CD4-positive, alpha-beta T cell treated with Interferon alpha-2 for 1 hour (primary cell): ENCODE data around the gene CPT1B.

Source experiments
- DNase-seq, 2 donors: peaks; one replicate each; pipeline ENCODE4 v3.0.0-alpha.2; 2020 to 2022

Gene CPT1B

DNA sequence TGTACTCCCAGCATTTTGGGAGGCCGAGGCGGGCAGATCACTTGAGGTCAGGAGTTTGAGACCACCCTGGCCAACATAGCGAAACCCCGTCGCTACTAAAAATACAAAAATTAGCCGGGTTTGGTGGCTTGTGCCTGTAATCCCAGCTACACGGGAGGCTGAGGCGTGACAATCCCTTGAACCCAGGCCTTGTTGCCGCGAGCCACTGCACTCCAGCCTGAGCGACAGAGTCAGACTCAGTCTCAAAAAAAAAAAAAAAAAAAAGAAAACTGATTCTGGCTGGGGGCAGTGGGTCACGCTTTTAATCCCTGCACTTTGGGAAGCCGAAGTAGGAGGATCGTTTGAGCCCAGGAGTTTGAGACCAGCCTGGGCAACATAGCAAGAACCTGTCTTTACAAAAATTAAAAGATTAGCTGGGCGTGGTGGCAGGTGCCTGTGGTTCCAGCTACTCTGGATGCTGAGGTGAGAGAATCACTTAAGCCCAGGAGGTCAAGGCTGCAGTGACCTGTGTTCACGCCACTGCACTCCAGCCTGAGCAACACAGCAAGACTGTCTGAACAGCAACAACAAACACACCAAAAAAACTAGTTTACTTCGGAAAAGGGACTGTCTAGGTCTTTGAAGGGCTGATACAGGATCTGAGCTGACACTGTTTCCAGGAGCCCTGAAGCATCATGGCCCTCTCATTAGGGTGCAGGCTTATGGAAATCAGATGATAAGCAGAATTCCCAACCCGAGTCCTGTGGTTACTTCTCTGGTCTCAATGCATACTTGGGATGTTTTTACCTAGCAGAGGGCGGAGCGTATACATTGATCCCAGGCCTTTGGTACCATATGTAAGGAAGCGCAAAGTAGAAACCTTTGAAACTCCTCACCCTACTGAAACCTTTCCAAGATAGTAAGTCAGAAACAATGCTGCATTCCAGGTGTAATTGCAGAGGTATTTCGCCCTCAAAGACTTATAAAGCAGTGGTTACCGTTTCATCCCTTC is 6.2 kb upstream of the CPT1B start:
- DNase-seq = no peak

DNA sequence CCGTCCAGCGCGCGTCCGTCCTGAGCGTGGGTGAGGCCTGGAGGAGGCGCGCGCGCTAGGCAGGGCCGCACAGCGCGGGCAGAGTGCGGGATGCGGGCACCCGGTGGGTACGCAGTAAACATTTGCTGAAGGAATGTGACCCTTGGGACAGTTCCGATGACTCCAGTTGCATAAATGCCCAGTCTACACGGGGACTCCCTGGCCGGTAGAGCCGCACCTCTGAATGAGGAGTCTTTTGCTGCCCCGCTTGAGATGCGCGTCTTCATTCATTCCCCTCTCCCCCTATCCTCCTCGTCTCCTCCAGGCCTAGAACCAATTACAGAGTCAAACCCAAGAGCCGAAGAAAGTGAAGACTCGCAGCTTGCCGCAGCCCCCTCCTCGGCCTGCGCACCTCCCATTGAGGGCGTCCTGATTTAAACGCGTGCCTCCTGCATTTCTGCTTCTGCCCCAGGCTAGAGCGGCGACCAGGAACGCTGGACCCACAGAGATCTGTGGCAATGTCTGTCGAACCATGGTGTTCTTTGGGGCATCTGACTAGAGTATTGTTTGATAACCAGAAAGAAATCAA is 5.2 kb upstream of the CPT1B start:
- no peak for DNase-seq

DNA sequence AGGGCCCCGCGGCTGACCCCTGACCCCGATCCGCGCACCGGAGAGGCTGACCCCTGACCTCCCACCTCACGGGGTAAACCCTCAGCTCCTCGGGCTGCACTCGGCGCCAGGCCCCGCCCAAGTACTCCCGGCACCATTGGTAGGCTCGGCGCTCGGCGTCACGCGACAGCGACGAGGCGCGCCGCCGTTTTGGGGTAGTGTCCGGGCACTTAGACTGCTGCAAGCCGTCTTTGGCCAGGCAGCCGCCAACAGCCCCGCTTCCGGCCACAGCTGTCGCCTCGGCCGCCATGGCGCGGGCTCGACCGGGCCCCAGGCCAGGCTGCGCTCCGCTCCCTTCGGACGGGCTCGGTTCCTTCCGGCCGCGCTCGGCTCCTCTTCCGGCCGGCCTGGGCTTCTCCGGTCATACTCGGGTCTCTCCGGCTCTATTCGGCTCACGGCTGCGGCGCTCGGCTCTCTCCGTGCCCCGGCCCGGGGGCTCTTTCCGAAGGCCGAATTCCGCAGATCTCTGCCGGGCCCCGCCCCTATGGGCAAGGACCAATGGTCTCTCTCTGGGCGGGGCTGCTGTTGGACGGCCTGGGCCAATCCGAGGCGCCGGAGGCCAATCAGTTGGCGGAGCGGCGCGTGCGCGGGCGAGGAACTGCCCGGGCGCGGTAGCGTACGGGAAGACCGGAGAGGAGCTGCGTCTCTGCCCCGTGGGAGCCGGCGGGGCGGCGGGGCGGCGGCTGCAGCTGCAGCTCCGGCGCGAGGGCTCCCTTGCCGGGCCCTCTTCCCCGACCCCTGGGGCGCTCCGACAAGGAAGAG is 4.5 kb upstream of the CPT1B start, which contains the start of gene CHKB:
TSS of gene CHKB (minus strand) at position 357 of the 801 bp plus-strand sequence. CDS start at position 289, 68 bp downstream.
- peak; percentile 97 to 99 for DNase-seq

DNA sequence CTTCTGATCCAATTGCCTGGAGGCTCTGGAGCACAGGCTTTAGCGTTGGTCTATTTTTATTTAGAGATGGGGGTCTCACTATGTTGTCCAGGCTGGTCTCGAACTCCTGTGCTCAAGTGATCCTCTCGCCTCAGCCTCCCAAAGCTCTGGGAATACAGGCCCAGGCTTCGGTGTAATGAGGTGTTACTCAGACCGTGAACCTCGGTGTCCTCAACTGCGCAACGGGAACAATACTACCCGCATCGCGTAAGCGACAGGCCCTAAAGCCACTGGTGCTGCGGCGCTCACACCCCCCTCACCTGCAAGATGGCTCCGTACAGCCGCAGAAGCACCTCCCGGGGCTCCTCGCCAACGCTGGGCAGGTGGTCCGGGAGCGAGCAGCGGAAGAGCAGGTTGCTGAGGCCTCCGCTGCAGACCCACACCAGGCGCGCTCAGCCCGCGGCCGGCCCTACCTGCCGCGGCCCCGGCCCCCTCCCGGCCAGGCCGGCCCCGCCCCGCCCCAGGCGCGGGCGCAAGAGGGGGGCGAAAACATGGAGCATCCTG is 3.8 kb upstream of the CPT1B start:
- DNase-seq = no peak

DNA sequence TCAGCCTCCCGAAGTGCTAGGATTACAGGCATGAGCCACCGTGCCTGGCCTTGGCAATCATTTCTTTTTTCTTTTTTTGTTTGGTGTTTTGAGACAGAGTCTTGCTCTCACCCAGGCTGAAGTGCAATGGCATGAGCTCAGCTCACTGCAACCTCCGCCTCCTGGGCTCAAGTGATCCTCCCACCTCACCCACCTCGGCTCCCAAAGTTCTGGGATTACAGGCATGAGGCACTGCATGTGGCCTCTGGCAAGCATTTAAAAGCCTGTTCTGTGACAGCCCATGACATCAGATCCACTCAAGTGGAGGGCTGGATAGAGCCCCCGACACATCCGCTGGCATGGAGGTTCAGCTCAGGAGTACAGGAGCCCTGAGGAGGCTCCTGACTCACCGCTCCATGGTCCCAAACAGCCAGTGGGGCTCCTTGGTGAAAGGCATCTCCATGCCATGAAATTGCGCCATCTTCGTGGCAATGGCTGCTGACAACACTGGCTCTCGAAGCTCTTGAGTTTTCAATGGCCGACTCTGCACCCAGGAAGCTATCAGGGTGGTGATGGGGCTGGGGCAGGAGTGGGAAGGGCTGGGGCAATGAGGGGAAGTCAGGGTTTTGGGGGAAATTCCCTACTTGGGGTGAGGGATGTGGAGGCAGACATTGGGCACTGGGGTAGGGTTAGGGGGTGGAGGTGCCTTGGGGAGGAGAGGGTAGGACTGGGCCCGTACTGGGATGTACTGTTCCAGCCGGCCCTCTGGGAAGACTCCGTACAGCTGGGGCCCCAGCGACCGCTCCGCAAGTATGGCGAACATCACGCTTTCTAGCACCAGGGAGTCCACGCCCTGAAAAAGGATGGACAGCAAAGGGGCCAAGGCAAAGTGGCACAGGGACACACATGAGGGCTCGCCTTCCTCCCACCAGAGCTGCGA is 3.1 kb upstream of the CPT1B start:
- peak in 1 of 2 donors; percentile 14 for DNase-seq

DNA sequence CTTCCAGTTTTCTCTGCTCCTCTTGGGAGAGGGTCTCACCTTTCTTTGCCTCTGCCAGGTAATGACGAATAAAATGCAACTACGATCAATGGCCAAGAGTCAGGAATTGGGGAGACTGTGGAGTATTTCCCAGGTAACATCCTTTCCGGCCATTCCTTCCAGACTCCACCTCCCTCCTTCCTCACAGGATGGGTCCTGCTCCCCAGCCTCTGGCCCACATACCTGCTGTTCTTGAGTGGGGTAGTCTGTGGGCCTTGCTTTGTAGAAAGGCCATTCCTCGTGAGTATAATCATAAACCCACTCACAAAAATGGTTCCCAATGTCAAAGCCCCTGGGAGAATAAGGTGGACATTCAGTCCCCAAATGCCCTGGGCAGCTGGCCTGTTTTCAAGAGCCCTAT is 1.5 kb upstream of the CPT1B start:
- no peak for DNase-seq

DNA sequence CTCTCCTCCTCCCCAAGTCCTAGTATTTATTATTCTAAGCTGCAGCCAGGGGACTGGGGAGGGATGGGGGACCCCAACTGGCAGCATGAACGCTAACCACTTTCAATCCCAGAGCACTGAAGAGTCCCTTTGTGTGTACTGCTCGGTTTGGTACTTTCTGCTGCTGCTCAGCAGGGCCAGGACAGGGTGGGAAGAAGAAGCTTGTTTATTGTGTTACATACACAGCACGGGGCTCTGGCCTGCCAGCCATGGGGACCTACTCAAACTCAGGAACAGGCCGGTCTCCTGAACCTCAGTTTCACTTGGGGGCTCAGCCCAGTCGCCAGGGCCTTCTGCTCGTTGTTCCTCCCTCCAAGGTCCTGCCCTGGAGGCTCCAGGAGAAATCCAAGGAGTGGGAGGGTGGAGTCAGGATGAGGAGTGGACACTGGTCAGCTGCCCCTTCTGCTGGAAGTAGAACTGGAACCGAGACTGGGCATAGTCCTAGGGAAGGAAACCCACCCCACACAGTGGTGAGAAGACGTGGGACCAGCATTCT is 616 bp upstream of the CPT1B start:
- DNase-seq = no peak

DNA sequence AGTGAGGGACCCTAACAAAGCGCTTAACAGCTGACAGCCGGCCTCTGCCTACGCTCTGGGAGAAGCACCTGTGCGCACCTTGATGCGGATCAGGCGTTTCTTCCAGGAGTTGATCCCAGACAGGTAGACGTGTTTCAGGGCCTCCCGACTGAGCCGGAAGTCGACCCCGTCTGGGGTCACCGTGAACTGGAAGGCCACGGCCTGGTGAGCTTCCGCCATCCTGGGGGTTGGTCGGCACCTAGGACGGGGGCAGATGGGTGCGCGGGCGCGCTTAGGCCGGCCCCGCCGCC is 585 bp downstream of the CPT1B start:
- DNase-seq = no peak

DNA sequence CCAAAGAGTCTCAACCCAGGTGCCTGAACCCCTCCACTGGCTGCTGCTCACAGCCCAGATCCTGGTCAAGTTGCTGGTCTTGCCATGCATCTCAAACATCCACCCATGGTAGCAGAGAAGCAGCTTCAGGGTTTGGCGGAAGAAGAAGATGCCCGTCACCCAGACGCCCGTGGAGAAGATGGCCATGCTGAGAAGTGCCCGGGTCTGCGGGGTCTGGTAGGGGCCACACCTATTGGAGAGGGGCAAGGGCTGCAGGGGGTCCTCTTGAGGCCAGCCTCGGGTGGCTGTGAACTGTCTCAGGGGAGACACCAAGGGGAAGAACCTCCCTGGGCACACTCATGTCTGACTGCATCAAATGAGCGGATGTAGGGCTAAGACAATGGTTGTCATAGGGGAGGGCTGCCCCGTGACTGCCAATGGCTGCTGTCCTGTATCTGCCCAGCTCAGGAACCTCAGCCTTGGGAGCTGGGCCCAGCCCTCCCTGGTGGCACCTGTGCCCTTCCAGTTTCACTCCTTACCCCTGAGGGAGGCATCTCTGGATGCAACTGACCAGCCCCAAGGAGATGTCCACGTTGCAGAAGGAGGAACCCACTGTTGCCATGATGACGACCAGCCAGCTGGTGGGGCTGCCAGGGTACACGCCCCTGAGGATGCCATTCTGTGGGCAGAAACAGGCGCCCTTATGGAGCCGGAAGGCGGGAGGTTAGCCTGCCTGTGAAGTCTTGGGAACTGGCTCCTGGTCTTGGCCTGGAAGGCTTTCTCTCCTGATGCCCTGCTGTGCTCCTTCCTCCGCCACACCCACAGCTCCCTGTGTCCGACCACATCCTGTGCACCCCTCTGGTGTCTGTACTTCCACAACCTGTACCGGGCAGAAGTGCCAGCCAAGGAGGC is 1.2 kb downstream of the CPT1B start:
- DNase-seq = peak in 1 of 2 donors; percentile 14

DNA sequence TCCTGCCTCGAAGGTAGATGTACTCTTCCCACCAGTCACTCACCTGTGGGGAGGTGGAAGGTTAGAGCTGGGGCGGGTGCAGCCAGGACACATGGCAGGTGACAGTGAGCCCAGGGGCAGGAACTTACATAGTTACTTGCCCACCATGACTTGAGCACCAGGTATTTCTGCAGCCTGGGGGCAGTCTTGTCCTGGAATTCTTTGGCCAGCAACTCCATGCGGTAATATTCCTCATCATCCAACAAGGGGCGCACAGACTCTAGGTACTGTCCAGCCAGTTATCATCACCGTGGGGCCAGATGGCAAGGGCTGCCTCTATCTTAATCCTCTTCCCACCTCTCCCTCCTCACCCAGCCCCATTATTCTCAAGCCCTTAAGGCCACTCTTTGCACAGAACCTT is 2.2 kb downstream of the CPT1B start:
- no peak for DNase-seq

DNA sequence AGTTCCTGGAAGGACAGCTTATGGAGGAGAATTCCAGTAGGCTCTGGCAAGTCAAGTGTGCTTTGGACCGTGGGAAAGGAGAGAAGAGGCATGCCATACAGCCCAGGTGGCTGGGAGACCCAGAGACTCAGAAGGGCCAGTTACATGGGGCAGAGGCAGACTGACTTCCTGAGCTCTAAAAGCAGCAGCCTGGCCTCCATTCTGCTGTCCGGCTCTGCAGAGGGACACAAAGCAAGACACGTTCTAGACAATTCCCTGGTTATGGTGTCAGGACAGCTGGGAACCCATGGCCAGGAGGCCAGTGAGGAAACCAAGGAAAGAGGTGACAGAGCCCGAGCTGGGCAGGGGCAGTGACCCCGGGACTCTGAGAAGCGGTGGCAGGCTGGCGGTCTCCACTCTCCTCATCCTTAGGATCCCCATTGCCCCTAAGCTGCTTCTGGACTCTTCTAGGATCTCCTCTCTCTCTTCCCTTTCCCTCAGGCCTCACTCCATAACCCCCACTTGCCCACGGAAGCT is 2.7 kb downstream of the CPT1B start:
- no peak for DNase-seq

DNA sequence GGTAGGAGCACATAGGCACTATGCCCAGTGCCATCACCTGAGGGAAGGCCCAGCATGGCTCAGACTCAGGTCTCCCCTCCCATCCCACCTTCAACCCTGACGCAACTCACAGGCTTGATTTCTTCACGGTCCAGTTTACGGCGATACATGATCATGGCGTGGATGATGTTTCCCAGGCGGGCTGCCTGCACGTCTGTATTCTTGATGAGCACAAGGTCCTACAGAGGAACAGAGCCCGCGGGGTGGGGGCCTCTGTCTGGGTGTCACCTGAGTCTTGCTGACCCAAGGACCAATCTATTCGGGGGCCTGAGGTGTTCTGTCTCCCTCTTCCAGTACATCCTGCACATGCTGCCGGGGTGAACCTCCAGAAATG is 3.9 kb downstream of the CPT1B start:
- DNase-seq = no peak

DNA sequence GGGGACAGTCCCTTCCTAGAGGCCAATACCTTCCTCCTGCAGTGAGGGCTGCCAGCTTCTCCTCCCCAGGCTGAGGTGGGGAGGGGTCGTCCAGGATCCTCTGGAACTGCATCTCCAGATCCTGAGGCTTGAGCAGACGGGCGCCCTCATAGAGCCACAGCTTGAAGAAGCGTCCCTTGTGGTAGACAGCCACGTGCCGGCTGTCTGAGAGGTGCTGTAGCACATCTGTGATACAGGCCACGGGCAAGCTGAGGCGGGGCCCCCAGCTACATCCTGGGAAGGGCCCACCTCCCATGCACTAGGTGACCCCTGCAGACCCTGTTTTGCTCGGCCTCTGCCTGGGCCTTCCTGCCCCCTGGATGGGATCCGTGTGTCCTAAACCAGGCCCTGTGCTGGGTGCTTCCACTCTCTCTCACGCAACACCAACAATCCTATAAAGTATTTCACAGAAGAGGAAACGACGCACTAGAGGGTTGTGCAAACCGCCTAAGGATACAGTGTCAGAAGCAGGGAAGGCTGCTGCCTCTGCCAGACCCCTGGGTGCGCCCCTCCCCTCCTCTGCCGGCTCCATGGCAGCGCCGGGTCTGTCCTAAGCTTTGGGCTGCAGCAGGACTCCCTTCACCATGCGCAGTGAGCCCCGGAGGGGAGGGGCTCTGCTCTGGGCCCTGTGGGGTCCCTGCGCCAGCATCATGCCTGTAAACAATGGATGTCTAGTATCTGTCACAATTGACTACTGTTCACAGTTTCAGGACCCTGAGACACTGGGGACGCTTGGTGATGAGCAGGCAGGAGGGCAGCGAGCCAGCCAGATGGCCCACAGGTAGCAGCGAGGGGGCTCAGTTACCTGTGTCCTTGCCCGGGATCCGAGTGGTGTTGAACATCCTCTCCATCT is 4.5 kb downstream of the CPT1B start:
- DNase-seq = no peak

DNA sequence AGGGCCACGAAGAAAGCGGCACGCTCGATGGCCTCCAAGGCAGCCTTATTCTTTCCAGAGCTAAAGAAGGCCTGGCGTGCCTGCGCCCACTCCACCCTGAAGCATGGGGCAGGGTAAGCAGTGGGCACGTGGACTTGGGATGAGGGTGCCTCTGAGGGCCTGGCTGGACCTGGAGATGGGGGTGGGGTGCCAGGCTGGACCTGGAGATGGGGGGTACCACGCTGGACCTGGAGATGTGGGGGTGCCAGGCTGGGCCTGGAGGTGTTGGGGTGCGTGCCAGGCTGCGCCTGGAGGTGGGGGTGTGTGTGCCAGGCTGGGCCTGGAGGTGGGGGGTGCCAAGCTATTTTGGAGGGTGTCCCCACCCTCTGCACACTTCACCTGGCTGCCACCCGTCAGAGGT is 5.3 kb downstream of the CPT1B start:
- DNase-seq = no peak

DNA sequence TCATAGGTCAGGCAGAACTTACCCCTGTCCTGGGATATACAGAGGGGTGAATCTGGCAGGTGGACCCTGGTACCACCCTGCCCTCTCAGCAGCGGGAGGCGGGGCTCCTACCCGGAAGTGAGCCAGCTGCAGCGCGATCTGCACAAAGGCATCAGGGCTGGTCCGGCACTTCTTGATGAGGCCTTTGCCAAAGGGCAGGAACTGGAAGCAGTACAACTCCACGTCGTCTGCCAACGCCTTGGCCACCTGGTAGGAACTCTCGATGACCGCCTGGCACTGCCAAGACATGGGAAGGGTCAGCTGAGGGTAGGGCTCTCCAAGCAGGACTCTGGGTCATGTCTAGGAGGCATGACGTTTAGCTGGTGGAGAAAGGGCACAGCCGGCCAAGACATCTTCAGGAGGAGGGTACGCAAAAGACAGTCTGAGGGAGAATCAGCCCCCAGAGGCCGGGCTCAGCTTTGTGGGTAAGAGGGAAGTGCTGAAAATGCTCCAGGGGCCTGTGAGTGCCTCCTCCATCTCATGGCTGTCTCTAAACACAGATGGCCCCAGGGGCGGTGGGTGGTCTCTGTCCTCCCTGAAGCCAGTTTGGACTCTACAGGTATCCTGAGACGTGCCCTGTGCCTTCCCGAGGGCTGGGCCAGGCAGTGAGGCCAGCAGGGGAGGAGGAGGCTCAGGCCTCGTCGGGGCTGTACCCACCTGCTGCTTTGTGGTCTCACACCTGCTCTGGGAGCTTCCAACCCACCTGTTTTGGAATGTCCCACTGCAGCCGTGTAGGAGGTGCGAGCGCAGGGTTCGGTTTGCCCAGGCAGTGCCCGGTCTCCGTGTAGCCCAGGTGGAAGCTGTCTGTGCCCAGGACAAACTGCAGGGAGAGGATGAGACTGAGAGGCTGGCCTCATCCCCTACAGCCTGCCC is 6.7 kb downstream of the CPT1B start:
- DNase-seq = no peak

DNA sequence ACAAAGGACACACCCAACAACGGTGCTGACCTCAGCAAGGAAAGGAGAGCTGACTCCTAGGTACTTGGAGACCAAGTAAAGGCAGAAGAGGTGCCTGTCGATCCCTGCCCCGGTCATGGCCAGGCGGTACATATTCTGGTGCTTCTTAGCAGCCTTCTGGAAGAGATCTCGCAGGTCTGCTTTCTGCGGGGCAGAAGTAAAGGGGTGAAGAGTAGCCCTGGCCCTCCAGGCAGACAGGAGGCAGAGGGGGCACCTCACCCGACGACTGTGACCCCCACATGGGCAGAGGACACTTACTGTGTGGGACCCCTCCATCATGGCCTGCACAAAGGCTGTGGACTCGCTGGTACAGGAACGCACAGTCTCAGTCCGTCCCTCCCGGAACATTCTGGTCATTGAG is 7.4 kb downstream of the CPT1B start:
- no peak for DNase-seq

DNA sequence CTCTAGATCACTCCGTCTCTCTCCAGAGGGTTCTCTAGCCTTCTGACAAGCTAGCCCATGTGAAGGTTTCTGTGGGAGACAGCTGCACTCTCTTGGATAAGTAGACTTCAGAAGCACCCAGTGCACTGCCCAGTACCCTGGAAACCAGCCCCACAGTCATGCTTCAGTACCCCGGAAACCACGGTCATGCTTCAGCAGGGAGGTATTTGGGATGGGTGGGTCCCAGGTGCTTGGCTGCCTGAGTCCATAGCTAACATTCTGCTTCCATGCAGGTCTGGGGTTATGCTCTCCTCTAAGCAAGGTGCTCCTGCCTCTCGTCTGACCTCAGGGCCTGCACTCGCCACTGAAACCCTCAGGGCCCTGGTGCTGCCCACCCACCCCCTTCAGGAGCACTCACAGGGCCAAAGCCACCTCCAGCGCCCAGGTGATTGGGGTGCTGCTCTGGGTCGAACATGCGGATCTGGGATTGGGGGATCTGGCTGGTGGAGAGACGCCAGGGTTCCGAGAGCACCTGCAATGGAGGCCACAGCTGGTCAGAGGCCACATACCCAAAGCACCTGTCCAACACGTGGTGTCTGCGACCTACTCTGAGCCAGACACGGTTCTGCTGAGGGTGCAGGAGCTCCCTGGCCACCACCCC is 8.2 kb downstream of the CPT1B start:
- DNase-seq = no peak

DNA sequence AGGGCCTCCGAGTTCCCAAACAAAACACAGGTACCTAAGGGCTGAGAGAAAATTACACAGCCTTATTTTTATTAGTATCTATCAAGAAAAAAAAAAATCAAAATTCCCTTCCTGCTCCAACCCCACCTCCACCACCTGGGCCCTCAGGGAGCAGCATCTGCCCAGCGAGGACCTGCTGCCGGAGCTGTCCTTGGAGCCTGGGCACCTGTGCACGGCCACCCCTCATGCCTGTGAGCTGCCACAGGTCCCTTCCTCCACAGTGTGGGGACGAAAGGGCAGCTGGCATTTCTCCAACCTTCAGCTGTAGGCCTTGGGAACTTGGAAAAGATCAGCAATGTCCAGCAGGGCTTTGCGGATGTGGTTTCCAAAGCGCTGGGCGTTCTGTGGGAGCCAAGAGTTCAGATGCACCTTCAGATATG is 9.2 kb downstream of the CPT1B start:
- no peak for DNase-seq
